Measurements from ENCODE around the gene RASGEF1C.

GRCh38 chr5:180104168-180104530 lies 104.9 kb downstream of the RASGEF1C start:
- TF ChIP-seq CTCF (IDR thresholded peaks at IDR 0.05; ENCODE audit: insufficient read depth, low read length), result no peak
- no peak for TF ChIP-seq REST (IDR thresholded peaks at IDR 0.05; ENCODE audit: insufficient replicate concordance, low read depth)
- TF ChIP-seq POLR2AphosphoS5 (IDR thresholded peaks at IDR 0.05; ENCODE audit: low read depth), result no peak

Data from HL-60 (cell line).